GM18517 (cell line): ENCODE data around the gene HP.

Source experiments
- ATAC-seq: cut with Tn5 transposase; IDR thresholded peaks from one replicate; pipeline ENCODE4 v1.9.1; 2021; ENCODE audit warnings: mild to moderate bottlenecking, moderate library complexity; ENCODE audit not compliant: unreplicated experiment

HP gene

GRCh38 chr16:72083778-72084404, 29.6 kb downstream of the HP start:
- no peak for ATAC-seq

DNA sequence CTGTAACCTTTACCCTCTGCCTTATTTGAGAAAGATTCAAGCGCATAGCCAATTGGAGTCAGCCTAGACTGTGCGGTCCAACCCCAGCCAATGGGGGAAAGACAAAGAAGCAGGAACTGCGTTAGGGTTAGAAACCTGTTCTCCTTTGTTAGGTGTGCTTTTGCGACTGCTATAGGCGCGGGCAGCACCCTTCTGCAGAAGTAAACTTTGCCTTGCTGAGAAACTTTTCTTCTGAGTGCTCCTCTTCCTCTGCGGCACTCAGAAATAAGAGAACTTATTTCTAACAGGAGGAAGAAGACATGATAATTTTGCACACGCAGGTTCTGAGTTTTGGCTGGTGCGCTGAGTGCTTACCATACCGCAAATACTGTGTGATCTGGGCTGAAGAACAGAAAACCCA, 30.1 kb downstream of the HP start:
- ATAC-seq = no peak

GRCh38 chr16:72085002-72085401, 30.7 kb downstream of the HP start:
- no peak for ATAC-seq

GRCh38 chr16:72091217-72091616, 36.9 kb downstream of the HP start:
- ATAC-seq = no peak

- no peak for ATAC-seq
These were observed 38.6 kb downstream of the HP start for GRCh38 chr16:72092832-72093447.

GRCh38 chr16:72093448-72094265, 39.4 kb downstream of the HP start, which contains the start of the genes DHX38 and TXNL4B:
Gene DHX38, plus strand, starts transcription at chr16:72093847. Its CDS starts 2,311 bp downstream, at chr16:72096158.
Gene TXNL4B, minus strand, starts transcription at chr16:72093620. Its CDS starts 2,871 bp downstream, at chr16:72090749.
- peak; percentile 99 for ATAC-seq

- ATAC-seq = peak; percentile 4
These were observed 39.9 kb downstream of the HP start for GRCh38 chr16:72094266-72094610.

- ATAC-seq = no peak
These were observed 44.6 kb downstream of the HP start for GRCh38 chr16:72098936-72099335.

GRCh38 chr16:72099377-72099818, 45.1 kb downstream of the HP start:
- peak; percentile 87 for ATAC-seq

DNA sequence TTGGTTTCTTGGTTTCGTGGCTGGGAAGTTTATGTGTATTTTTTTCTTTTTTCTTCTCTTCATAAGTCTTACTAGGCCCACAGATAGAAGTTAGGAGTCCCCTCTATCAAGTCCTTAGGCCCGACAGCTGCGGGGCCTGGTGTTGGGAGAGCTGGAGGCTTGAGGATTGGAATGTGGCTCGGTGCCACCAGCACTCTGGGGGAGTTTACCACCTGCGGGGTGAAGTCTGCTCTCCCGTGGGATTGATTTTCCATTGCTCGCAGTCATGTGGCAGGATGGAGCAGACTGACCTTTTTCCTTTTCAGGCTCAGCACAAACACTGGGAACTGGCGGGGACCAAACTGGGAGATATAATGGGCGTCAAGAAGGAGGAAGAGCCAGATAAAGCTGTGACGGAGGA, 46.9 kb downstream of the HP start:
- ATAC-seq = no peak

DNA sequence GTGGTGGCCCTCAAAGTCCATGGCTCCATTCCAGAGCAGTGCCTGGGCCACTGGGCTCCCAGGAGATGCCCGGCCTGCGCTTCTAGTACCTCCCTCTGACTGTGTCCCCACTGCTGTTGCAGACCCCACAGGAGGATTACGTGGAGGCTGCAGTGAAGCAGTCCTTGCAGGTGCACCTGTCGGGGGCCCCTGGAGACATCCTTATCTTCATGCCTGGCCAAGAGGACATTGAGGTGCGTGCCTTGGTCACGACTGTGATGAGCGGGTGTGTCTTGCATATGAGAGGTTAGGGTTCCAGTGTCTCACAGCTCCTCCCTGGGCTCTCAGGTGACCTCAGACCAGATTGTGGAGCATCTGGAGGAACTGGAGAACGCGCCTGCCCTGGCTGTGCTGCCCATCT, 50.6 kb downstream of the HP start:
- no peak for ATAC-seq

GRCh38 chr16:72105978-72106377, 51.7 kb downstream of the HP start:
- no peak for ATAC-seq

- no peak for ATAC-seq
These were observed 53.1 kb downstream of the HP start for GRCh38 chr16:72107371-72107770.

GRCh38 chr16:72108353-72109102, 54.2 kb downstream of the HP start:
- no peak for ATAC-seq

- ATAC-seq = no peak
These were observed 55.0 kb downstream of the HP start for GRCh38 chr16:72109300-72109699.

- no peak for ATAC-seq
These were observed 55.7 kb downstream of the HP start for GRCh38 chr16:72109966-72110530.
